Testis (tissue), 3 donors: ENCODE results near the gene CIB1. TPM values are rescaled to one million over a fixed set of nuclear protein-coding genes. Genes with fewer than 3 reads are reported as not detected.
"Not testable (repeated sequence)": the region's sequence is repeated elsewhere in the genome, so short reads cannot be mapped to it uniquely, and the experiment has no call there.

ENCODE experiments used
- DNase-seq: peaks from one replicate; pipeline ENCODE4 v3.0.0-alpha.2; 2019
- H3K27ac ChIP-seq, 2 donors: fragments of 200-600 bp; sonication (generic); one replicate each; pipeline ENCODE4 v1.5.1; 2019
- H3K27me3 ChIP-seq: fragments of 200-600 bp; sonication (generic); one replicate; pipeline ENCODE4 v1.5.1; 2019
- H3K36me3 ChIP-seq: fragments of 200-600 bp; sonication (generic); one replicate; pipeline ENCODE4 v1.5.1; 2017; ENCODE audit warnings: low read depth; ENCODE audit errors: missing control alignments
- H3K4me1 ChIP-seq: fragments of 200-600 bp; sonication (generic); one replicate; pipeline ENCODE4 v1.5.1; 2019
- H3K4me3 ChIP-seq, 2 donors: fragments of 200-600 bp; sonication (generic); one replicate each; pipeline ENCODE4 v1.5.1; 2017 to 2019
- H3K9me3 ChIP-seq: fragments of 200-600 bp; sonication (generic); one replicate; pipeline ENCODE4 v1.5.1; 2017
- POLR2A ChIP-seq: fragments of 450-650 bp; IDR thresholded peaks from one replicate; pipeline ENCODE4 v1.6.1; 2017; ENCODE audit warnings: antibody characterized with exemption, mild to moderate bottlenecking, moderate library complexity
- WGBS, 2 donors: methylation state at CpG; one replicate each; pipeline ENCODE4 v1.1.5; 2018; 5-methylcytosine and 5-hydroxymethylcytosine counted together
- intact Hi-C: fragments of 100-400 bp; cut with DNase I; formaldehyde crosslinking; loops from one replicate; pipeline ENCODE4 v1.15.1; 2023; ENCODE audit warnings: low total_unique reads
- polyA plus RNA-seq: library from polyadenylated mRNA; stranded (reverse); fragments of 350-450 nt; fragmentation: Illumina TruSeq; extraction: RNeasy Lipid Tissue Mini Kit (QIAGEN cat#74804); gene quantifications from one replicate; pipeline ENCODE4 v1.2.3, GENCODE V29; 2014; ENCODE audit warnings: low read depth, low replicate concordance; ENCODE audit not compliant: insufficient read depth
- total RNA-seq, 2 donors: library from RNA; depleted of rRNA; stranded (reverse); fragments of >200 nt; gene quantifications; one replicate each; pipeline ENCODE4 v1.2.3, GENCODE V29; 2016
- TF ChIP-seq, protein P1 (sequence below), 3 experiments: fragments of 450-650 bp in 2 of 3; fragments of 200-600 bp in 1 of 3; sonication (generic) in 1 of 3; IDR thresholded peaks; one replicate each; pipeline ENCODE4 v1.5.1; 2016 to 2019; ENCODE audit warnings: antibody characterized with exemption in 3 of 3, mild to moderate bottlenecking in 2 of 3, moderate library complexity in 1 of 3

The CIB1 gene
- total and polyA plus RNA-seq, 3 donors from 2014 or later = 50.8 to 138 (median 78.0) TPM

DNA sequence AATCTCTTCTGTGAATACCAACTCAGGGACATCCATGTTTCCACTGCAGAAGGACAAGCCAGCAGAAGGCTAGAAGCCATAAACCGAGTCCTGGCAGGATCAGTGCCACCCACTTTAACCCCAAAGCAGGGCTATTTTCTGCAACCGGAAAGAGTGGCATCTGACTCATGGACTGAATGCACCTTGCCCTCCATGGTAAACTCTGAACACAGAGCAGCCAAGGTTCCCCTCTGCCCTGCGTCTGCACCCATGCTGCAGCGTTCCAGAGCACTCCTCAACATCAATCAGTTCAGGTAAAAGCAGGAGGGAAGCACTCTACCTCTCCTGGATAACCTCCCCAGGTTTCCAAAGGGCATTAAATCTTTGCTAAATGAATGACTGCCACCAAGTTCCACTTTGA, 30.9 kb upstream of the CIB1 start:
- Histone ChIP-seq H3K27ac (peak overlapping the region; percentile 91 to 94), H3K27me3 (no peaks in the 10 kb centered on the region), H3K9me3 (no peaks in the 10 kb centered on the region), H3K4me3 (peak overlapping the region; percentile 78 to 81), H3K36me3 (no peaks in the 10 kb centered on the region), H3K4me1 (peaks cover 31% of the 10 kb centered on the region)
- 32 to 42% methylated on average over 4 of the region's 4 CpGs for WGBS, 2 donors
- no peak for DNase-seq
- no peak for TF ChIP-seq POLR2A
- TF ChIP-seq, protein P1, sequence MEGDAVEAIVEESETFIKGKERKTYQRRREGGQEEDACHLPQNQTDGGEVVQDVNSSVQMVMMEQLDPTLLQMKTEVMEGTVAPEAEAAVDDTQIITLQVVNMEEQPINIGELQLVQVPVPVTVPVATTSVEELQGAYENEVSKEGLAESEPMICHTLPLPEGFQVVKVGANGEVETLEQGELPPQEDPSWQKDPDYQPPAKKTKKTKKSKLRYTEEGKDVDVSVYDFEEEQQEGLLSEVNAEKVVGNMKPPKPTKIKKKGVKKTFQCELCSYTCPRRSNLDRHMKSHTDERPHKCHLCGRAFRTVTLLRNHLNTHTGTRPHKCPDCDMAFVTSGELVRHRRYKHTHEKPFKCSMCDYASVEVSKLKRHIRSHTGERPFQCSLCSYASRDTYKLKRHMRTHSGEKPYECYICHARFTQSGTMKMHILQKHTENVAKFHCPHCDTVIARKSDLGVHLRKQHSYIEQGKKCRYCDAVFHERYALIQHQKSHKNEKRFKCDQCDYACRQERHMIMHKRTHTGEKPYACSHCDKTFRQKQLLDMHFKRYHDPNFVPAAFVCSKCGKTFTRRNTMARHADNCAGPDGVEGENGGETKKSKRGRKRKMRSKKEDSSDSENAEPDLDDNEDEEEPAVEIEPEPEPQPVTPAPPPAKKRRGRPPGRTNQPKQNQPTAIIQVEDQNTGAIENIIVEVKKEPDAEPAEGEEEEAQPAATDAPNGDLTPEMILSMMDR (IDR thresholded peaks at IDR 0.05) = no peak
- intact Hi-C loops = no loop called here

DNA sequence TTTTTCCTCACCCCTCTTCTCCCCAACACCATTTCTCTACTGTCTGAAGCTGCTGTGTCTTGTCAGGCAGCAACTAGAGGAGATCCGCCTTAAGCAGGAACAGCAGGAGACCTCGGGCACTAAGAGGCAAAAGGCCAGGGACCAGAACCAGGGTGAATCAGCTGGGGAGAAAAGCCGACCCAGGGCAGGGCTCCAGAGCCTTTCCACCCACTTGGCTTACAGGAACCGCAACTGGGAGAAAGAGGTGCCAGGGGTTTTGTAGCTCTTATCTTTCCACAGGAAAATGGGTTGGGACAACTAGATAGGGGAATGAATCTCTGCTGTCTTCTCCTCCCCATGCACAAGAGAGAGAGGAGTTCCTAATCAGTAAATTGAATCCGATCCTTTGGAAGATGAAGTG, 28.7 kb upstream of the CIB1 start:
- H3K36me3 ChIP-seq = no peaks in the 10 kb centered on the region
- DNase-seq = no peak
- TF ChIP-seq, protein P1 (IDR thresholded peaks at IDR 0.05) = no peak
- TF ChIP-seq POLR2A = no peak
- no peaks in the 10 kb centered on the region for H3K27me3 ChIP-seq
- no peak overlapping the region for H3K27ac ChIP-seq
- H3K9me3 ChIP-seq = no peaks in the 10 kb centered on the region
- H3K4me1 ChIP-seq = peaks cover 18% of the 10 kb centered on the region
- 81% methylated on average over 5 of the region's 5 CpGs for WGBS, 2 donors
- no peak overlapping the region for H3K4me3 ChIP-seq
- intact Hi-C loops = no loop called here

DNA sequence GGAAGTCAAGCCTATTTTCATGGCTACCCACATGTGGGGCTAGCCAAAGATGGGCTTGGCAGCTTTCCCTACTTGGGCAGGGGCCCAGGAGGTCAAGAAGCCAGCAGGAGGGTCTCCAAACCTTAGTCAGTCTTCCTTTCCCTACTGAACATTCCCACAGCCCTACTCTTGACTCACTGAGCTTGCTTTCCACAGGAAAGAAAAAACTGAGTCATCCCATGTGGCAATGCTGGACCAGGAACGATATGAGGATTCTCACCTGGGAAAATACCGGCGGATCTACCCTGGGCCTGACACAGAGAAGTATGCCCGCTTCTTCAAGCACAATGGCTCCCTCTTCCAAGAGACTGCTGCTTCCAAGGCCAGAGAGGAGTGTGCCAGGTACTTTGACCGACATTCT, 28.1 kb upstream of the CIB1 start:
- Histone ChIP-seq H3K9me3 (no peaks in the 10 kb centered on the region), H3K4me1 (peaks cover 11% of the 10 kb centered on the region), H3K4me3 (no peak overlapping the region), H3K27me3 (no peaks in the 10 kb centered on the region), H3K27ac (no peak overlapping the region), H3K36me3 (no peaks in the 10 kb centered on the region)
- intact Hi-C loops = no loop called here
- no peak for DNase-seq
- 93% methylated on average over 5 of the region's 5 CpGs for WGBS, 2 donors
- TF ChIP-seq, protein P1 (IDR thresholded peaks at IDR 0.05) = no peak
- TF ChIP-seq POLR2A = no peak

DNA sequence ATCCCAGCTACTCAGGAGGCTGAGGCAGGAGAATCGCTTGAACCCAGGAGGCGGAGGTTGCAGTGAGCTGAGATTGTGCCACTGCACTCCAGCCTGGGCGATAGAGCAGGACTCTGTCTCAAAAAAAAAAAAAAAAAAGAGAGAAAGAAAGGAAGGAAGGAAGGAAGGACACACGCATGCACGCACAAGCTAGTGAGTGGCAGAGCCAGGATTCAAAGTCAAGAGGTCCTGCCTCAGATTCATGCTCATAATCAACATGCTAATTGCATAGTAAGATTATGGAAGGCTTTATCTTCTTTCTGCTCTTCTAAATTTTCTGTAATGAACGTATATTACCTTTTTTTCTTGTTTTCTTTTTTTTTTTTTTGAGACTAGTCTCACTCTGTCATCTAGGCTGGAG, 27.0 kb upstream of the CIB1 start:
- intact Hi-C loops, H3K36me3 ChIP-seq, H3K4me3 ChIP-seq, H3K27ac ChIP-seq, DNase-seq, H3K27me3 ChIP-seq, H3K9me3 ChIP-seq, H3K4me1 ChIP-seq: not testable (repeated sequence)
- 90 to 92% methylated on average over 5 to 6 of the region's 6 CpGs for WGBS, 2 donors

DNA sequence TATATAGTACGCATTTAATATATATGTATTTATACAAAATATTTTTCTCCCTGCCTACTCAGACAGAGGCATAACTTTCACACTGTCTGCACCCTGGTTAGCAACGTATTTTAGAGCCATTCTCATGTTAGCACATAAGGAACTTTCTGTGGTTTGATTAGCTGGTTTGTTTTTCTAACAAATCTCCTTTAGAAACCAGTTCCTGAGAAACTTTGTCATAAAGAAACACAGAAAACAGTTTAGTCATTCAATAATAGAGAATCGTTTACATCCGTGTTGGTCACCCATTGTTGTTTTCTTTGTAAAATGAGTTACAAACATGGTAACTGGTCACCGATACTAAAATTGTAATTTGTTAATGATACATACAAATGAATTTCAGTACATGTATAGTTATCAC, 25.8 kb upstream of the CIB1 start:
- Histone ChIP-seq H3K4me3 (no peak overlapping the region), H3K4me1 (peaks cover 3% of the 10 kb centered on the region), H3K9me3 (no peaks in the 10 kb centered on the region), H3K36me3 (no peaks in the 10 kb centered on the region), H3K27ac (no peak overlapping the region), H3K27me3 (no peaks in the 10 kb centered on the region)
- DNase-seq = no peak
- 85 to 91% methylated on average over 5 of the region's 5 CpGs for WGBS, 2 donors
- TF ChIP-seq, protein P1 (IDR thresholded peaks at IDR 0.05) = no peak
- no peak for TF ChIP-seq POLR2A
- intact Hi-C loops = no loop called here
